Smooth muscle cell (in vitro differentiated cells): Measurements from ENCODE around the gene CYTH4. TPM values are rescaled to one million over a fixed set of nuclear protein-coding genes. Genes with fewer than 3 reads are reported as not detected.

Source experiments
- DNase-seq: peaks from one replicate; lab custom pipeline; 2025; ENCODE audit not compliant: unreplicated experiment; lab: John Stamatoyannopoulos, UW
- H2AFZ ChIP-seq: fragments of 200-600 bp; sonication (generic); 2 replicates; pipeline ENCODE4 v1.6.0; 2016; ENCODE audit warnings: antibody characterized with exemption, low read depth, mild to moderate bottlenecking
- H3F3A ChIP-seq: fragments of 200-600 bp; sonication (generic); 2 replicates; pipeline ENCODE4 v1.6.0; 2017; ENCODE audit warnings: antibody characterized with exemption, low read depth
- H3K27ac ChIP-seq: fragments of 200-600 bp; sonication (generic); 2 replicates; pipeline ENCODE4 v1.5.1; 2016; ENCODE audit warnings: low read depth, mild to moderate bottlenecking
- H3K27me3 ChIP-seq: fragments of 200-600 bp; sonication (generic); 2 replicates; pipeline ENCODE4 v1.6.1; 2016; ENCODE audit warnings: low read depth, mild to moderate bottlenecking
- H3K36me3 ChIP-seq: fragments of 200-600 bp; sonication (generic); 2 replicates; pipeline ENCODE4 v1.5.1; 2016; ENCODE audit warnings: low read depth
- H3K4me1 ChIP-seq: fragments of 200-600 bp; sonication (generic); 2 replicates; pipeline ENCODE4 v1.5.1; 2016; ENCODE audit warnings: low read depth
- H3K4me2 ChIP-seq: fragments of 200-600 bp; sonication (generic); 2 replicates; pipeline ENCODE4 v1.6.0; 2016; ENCODE audit warnings: mild to moderate bottlenecking
- H3K4me3 ChIP-seq: fragments of 200-600 bp; sonication (generic); 2 replicates; pipeline ENCODE4 v1.5.1; 2016; ENCODE audit warnings: mild to moderate bottlenecking
- H3K79me2 ChIP-seq: fragments of 200-600 bp; sonication (generic); 2 replicates; pipeline ENCODE4 v1.6.0; 2016; ENCODE audit warnings: low read depth, mild to moderate bottlenecking
- H3K9ac ChIP-seq: fragments of 200-600 bp; sonication (generic); 2 replicates; pipeline ENCODE4 v1.6.0; 2016; ENCODE audit warnings: low read depth
- H3K9me3 ChIP-seq: fragments of 200-600 bp; sonication (generic); replicated peaks from 2 replicates; pipeline ENCODE4 v1.5.1; 2016; ENCODE audit warnings: low read depth
- H4K20me1 ChIP-seq: fragments of 200-600 bp; sonication (generic); 2 replicates; pipeline ENCODE4 v1.6.0; 2016; ENCODE audit warnings: low read depth
- CTCF ChIP-seq: fragments of 200-600 bp; sonication (generic); IDR thresholded peaks from 2 replicates; pipeline ENCODE4 v1.5.1; 2017; ENCODE audit warnings: borderline replicate concordance, mild to moderate bottlenecking, antibody characterized with exemption; ENCODE audit not compliant: insufficient read depth, poor library complexity, severe bottlenecking
- WGBS: methylation state at CpG from one replicate; pipeline ENCODE4 v1.1.7; 2016; ENCODE audit warnings: low lambda C conversion rate; 5-methylcytosine and 5-hydroxymethylcytosine counted together
- polyA plus RNA-seq: library from polyadenylated mRNA; unstranded; fragments of >200 nt; fragmentation: Nextera tagmentation; extraction: Ambion mirVana; gene quantifications from 2 replicates; pipeline ENCODE4 v1.2.1, GENCODE V29; 2016
- total RNA-seq: library from RNA; depleted of rRNA; stranded (reverse); fragments of >200 nt; gene quantifications from 2 replicates; pipeline ENCODE4 v1.2.3, GENCODE V29; 2014

The CYTH4 gene
- total and polyA plus RNA-seq, 2 experiments from 2014 or later: not detected

DNA sequence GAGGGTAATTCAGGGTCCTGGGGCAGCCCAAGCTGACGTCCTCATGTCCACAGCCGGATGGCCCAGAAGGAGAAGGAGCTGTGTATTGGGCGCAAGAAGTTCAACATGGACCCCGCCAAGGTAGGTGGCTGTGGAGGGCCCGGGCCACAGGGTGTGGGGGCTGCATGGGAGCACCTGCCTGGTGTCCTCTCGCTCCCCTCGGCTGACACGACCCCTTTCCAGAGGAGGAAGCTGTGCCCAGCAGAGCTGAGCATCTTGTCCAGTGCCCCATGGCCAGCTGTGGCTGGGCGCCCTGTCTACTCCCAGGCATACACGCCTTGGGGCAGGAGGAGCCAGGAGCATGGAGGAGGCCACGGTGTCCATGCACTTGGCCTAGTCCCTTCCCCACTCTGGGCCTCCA, 13.6 kb downstream of the CYTH4 start:
- TF ChIP-seq CTCF: no peak
- Histone ChIP-seq H3K4me3 (no peak overlapping the region), H3K9me3 (no peaks in the 10 kb centered on the region), H3K79me2 (no peaks in the 10 kb centered on the region), H3K4me1 (no peaks in the 10 kb centered on the region), H3K4me2 (no peak overlapping the region), H3K36me3 (no peaks in the 10 kb centered on the region), H3K27me3 (no peaks in the 10 kb centered on the region), H2AFZ (no peak overlapping the region), H3F3A (no peaks in the 10 kb centered on the region), H3K27ac (no peak overlapping the region), H4K20me1 (no peaks in the 10 kb centered on the region), H3K9ac (no peak overlapping the region)
- DNase-seq: no peak
- WGBS: 95% methylated on average over 11 of the region's 11 CpGs

- H3K4me1 ChIP-seq: peaks cover 11% of the 10 kb centered on the region
- H3K27me3 ChIP-seq: no peaks in the 10 kb centered on the region
- no peak overlapping the region for H3K4me2 ChIP-seq
- TF ChIP-seq CTCF: no peak
- H3F3A ChIP-seq: no peaks in the 10 kb centered on the region
- no peaks in the 10 kb centered on the region for H3K79me2 ChIP-seq
- no peak overlapping the region for H3K4me3 ChIP-seq
- no peak overlapping the region for H2AFZ ChIP-seq
- H3K36me3 ChIP-seq: no peaks in the 10 kb centered on the region
- no peak for DNase-seq
- no peaks in the 10 kb centered on the region for H4K20me1 ChIP-seq
- WGBS: 93% methylated on average over 17 of the region's 17 CpGs
- H3K9ac ChIP-seq: no peak overlapping the region
- no peak overlapping the region for H3K27ac ChIP-seq
- no peaks in the 10 kb centered on the region for H3K9me3 ChIP-seq
Observed at GRCh38 chr22:37298748-37299495, 16.6 kb downstream of the CYTH4 start.

DNA sequence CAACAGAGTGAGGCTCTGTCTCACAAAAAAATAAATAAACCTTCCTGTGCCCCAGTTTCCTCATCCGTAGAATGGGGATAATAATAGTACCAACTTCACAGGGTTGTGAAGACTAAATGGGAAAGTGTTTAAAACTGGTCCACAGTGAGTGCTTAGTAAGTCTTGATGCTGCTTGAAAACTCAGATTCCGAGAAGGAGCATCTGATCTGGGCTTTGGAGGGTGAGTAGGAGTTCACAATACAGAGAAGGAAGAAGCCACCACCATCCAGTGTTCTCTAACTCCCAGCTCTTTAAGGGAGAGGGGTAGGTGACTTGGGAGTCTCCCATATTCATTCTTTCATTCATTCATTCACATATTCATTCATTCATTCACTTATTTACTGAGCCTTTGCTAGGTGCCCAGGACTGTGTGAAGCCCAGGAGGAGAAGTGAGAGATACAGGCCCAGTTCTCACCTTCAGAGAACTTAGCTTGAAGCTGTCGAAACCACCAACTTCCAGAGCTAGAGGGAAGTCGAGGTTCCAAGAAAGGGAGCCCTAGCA, 17.7 kb downstream of the CYTH4 start:
- no peak overlapping the region for H3K4me3 ChIP-seq
- H4K20me1 ChIP-seq: no peaks in the 10 kb centered on the region
- no peaks in the 10 kb centered on the region for H3K79me2 ChIP-seq
- no peaks in the 10 kb centered on the region for H3F3A ChIP-seq
- no peak for DNase-seq
- no peak overlapping the region for H3K27ac ChIP-seq
- H3K36me3 ChIP-seq: no peaks in the 10 kb centered on the region
- TF ChIP-seq CTCF: no peak
- H3K27me3 ChIP-seq: no peaks in the 10 kb centered on the region
- no peak overlapping the region for H2AFZ ChIP-seq
- H3K4me2 ChIP-seq: no peak overlapping the region
- 99% methylated on average over 4 of the region's 4 CpGs for WGBS
- H3K9me3 ChIP-seq: no peaks in the 10 kb centered on the region
- H3K4me1 ChIP-seq: peaks cover 22% of the 10 kb centered on the region
- no peak overlapping the region for H3K9ac ChIP-seq
